Dermis blood vessel endothelial cell (primary cell): ENCODE data around the gene ATP6V0A1. TPM values are rescaled to one million over a fixed set of nuclear protein-coding genes. Genes with fewer than 3 reads are reported as not detected.
"Not testable (repeated sequence)": the region's sequence is repeated elsewhere in the genome, so short reads cannot be mapped to it uniquely, and the experiment has no call there.

Experiments
- DNase-seq: peaks from one replicate; pipeline ENCODE4 v3.0.0; 2010
- total RNA-seq: library from RNA; depleted of rRNA; stranded (reverse); fragments of >200 nt; gene quantifications from 2 replicates; pipeline ENCODE4 v1.2.3, GENCODE V29; 2014

Gene ATP6V0A1
- total RNA-seq, 1 donor from 2014 or later: 27.9 TPM

- peak; percentile 98 for DNase-seq
These were observed 61.1 kb downstream of the ATP6V0A1 start for GRCh38 chr17:42519546-42520491.

- no peak for DNase-seq
These were observed 61.9 kb downstream of the ATP6V0A1 start for GRCh38 chr17:42520540-42520951.

- DNase-seq: peak; percentile 32
These were observed 62.4 kb downstream of the ATP6V0A1 start for GRCh38 chr17:42521036-42521435.

- no peak for DNase-seq
These were observed 63.1 kb downstream of the ATP6V0A1 start for GRCh38 chr17:42521666-42522262.

DNA sequence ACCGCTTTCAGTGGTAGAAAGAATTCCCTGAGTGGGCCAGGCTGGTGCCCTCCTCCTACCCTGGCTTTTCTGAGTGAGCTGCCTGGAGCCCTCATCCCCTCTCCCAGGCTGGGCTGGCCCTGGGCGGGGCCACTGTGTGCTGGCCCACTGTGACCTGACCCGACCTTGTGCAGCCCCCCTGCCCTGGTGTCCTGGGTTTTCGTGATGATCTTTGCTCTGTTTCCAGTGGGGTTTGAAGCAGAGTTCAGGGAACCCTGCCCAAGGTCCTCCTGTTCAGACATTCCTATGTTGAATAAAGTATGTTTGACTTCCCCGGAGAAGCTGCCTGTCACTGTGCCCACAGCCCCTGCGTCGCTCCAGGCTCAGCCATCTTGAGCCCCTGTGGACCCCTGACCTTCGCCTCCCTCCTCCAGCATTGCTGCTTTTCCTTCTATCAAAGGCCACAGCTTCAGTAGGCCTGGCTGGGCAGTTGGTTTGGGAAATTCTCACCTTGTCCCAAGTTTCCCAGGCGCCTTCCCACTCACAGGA lies 63.6 kb downstream of the ATP6V0A1 start:
- no peak for DNase-seq

GRCh38 chr17:42522798-42523278 lies 64.2 kb downstream of the ATP6V0A1 start:
- no peak for DNase-seq

DNA sequence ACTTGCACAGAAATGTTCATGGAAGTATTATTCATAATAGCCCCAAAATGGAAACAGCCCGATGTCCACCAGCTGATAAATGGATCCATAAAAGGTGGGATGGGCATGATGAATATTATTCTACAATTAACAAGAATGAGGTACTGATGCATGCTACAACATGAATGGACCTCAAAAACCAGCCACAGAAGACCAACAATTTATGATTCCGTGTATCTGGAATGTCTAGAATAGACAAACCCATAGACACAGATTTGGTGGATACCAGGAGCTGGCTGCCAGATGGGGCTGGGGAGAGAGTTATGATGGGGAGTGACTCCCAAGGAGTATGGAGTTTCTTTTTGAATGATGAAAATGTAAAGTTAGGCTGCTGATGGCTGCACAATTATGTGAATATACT lies 66.5 kb downstream of the ATP6V0A1 start:
- no peak for DNase-seq

DNA sequence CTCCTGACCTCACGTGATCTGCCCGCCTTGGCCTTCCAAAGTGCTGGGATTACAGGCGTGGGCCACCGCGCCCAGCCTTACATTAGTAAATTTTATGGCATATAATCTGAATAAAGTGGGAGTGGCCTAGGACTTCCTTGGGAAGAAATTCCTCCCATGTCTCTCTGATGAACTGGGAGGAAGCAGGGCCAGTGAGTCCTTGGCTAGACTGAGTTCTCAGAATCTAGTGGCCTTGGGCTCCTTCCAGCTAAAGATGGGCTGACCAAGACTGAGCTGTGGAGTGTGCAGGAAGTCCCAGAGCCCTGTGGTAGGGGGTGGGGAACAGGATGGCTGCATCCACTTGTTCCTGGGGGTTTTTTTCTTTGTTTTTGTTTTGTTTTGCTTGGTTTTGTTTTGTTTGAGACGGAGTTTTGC lies 67.4 kb downstream of the ATP6V0A1 start:
- DNase-seq: peak; percentile 84

- no peak for DNase-seq
These were observed 69.3 kb downstream of the ATP6V0A1 start for GRCh38 chr17:42527932-42528331.

GRCh38 chr17:42529061-42529460 lies 70.4 kb downstream of the ATP6V0A1 start:
- DNase-seq: no peak

DNA sequence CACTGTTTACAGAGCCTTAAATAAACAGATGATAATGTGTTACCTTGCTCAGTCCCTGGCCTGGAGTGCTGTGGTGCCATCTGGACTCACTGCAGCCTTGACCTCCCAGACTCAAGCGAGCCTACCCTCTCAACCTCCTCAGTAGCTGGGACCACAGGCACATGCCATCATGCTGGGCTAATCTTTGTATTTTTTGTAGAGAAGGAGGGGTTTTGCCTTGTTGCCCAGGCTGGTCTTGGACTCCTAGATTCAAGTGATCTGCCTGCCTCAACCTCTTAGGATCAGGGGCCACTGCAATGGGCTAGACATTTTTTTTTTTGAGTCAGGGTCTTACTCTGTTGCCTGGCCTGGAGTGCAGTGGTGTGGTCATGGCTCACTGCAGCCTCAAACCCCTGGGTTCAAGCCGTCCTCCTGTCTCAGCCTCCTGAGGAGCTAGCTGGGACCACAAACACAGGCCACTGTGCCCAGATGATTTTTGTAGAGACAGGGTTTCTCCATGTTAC lies 72.3 kb downstream of the ATP6V0A1 start:
- DNase-seq: no peak

DNA sequence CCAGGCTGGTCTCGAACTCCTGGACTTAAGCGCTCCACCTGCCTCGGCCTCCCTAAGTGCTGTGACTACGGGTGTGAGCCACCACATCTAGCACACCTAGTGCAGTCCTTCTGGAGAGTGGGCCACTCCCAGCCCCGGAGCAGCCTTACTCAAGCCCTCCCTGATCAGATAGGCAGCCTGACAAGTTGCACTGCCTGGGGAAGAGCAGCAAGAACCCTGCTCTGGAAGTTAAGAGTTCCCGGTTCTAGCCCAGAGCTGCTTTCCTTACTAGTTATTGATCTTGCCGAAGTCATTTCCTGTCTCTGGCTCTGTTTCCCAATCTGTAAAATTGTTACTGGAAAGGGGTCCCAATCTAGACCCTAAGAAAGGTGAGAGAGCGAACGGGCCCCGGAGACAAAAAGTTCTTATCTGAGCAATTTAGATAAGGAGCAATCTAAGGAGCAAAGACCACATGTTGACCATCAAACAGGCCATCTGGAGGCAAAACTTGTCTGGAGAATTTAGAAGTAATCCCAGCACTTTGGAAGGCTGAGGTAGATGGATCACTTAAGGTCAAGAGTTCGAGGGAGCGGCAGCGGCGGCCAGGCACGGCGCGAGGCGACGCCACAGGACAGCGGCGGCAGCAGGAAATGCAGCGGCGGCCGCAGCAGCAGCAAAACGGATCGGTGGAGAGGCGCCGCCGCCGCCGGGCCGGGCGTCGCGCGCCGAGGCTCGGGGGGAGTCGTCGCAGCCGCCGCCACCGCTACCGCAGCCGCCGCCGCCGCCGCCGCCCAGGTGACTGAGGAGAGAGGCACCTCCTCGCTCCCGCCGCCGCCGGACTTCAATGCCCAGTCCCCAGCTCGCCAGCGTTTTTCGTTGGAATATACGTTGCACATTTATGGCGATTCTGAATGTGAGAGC lies 73.0 kb downstream of the ATP6V0A1 start:
- peak; percentile 61 for DNase-seq

- no peak for DNase-seq
These were observed 76.7 kb downstream of the ATP6V0A1 start for GRCh38 chr17:42535155-42536047.

DNA sequence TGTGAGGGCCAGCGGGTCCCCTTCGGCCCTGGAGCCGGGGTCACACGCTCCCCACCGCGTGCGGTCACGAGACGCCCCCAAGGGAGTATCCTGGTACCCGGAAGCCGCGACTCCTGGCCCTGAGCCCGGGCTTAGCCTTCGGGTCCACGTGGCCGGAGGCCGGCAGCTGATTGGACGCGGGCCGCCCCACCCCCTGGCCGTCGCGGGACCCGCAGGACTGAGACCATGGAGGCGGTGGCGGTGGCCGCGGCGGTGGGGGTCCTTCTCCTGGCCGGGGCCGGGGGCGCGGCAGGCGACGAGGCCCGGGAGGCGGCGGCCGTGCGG lies 77.3 kb downstream of the ATP6V0A1 start, which contains the start of gene NAGLU:
Gene NAGLU (plus strand): TSS at position 194 of the 324 bp plus-strand sequence. CDS start 32 bp downstream, at position 226.
- peak; percentile 91 for DNase-seq

DNA sequence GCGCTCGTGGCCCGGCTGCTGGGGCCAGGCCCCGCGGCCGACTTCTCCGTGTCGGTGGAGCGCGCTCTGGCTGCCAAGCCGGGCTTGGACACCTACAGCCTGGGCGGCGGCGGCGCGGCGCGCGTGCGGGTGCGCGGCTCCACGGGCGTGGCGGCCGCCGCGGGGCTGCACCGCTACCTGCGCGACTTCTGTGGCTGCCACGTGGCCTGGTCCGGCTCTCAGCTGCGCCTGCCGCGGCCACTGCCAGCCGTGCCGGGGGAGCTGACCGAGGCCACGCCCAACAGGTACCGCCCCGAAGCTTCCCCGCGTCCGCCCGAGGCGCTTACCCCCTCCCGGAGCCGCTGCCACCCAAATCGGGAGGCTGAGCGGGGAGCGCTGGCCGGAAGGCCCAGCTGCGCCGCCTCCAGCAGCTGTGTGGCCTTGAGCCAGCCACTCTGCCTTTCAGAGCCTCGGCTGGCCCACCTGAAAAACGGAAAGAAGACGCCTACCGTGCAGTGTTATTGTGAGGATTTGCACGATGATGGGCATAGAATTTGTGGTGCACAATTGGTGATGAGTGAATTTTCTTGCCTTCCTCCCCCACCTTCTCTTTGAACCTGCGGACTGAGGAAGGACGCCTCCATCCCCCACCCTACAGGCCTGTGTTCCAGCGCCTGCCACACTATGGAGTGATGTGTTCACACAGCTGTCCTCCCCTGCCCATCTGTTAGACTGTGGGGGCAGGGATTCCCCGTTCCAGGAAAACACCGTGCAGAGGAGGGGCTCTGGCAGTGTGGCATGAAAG lies 77.9 kb downstream of the ATP6V0A1 start:
- DNase-seq: peak; percentile 74

- no peak for DNase-seq
These were observed 78.6 kb downstream of the ATP6V0A1 start for GRCh38 chr17:42537156-42537805.

DNA sequence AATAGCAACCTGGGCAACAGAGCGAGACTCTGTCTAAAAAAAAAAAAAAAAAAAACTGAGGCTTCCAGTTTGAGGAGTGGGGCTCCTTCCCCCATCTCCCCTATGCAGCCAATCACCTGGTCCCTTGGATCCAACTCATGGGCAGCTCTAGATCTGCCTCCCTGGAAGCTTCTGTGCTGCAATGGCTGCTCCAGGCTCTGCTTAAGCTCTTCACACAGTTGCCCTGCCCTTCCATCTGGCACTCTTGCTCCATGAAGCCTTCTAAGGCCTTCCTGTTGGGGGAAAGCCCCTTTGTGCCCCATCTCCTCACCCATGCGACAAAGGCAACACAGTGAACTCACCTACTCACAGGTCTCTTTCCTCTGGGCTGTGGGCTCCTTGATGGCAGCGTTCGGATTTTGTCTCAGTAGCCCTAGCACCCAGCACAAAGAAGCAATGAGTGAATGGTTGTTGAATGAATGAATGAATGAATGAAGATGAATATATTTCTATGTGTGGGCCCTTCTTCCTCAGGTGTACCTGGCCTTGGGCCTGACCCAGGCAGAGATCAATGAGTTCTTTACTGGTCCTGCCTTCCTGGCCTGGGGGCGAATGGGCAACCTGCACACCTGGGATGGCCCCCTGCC lies 79.3 kb downstream of the ATP6V0A1 start:
- no peak for DNase-seq

DNA sequence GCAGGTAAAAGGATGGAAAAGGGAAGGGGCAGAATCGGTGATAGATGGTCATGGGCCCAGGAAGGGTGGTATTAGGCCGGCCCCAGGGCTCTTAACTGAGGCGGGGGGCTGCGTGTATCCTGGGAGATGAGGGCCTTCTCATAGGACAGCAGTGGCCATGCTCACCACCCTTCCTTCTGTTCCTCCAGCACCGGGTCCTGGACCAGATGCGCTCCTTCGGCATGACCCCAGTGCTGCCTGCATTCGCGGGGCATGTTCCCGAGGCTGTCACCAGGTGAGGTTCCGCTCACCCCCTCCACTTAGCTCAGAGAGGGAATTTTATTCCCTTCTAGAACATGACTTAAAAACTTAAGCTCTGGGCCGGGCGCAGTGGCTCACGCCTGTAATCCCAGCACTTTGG lies 79.8 kb downstream of the ATP6V0A1 start:
- no peak for DNase-seq

DNA sequence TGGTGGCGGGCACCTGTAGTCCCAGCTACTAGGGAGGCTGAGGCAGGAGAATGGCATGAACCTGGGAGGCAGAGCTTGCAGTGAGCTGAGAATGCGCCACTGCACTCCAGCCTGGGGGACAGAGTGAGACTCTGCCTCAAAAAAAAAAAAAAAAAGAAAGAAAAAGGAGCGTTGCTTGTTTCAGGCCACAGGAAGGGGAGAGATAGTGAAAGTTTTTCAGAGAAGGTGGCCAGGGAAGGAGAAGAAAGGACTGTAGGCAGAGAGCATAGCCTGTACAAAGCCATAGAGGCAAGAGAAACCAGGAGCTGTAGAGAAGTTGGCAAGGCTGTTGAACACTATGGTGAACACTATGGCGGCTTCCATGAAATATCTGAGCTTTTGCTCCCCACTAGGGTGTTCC lies 81.9 kb downstream of the ATP6V0A1 start:
- not testable (repeated sequence) for DNase-seq
